Mucosa of rectum (tissue), 2 donors: ENCODE measurements around the gene CMTR2.

Experiments
- H3K27ac ChIP-seq, 2 donors: one replicate each; pipeline ENCODE4 v1.7.0; 2013; ENCODE audit warnings: inconsistent platforms in 2 of 2, low read depth in 2 of 2, low read length in 2 of 2
- H3K27me3 ChIP-seq, 2 donors: one replicate each; pipeline ENCODE4 v1.7.0; 2013; ENCODE audit warnings: low read length in 2 of 2; ENCODE audit not compliant: control insufficient read depth in 2 of 2, insufficient read depth in 2 of 2
- H3K36me3 ChIP-seq, 2 donors: one replicate each; pipeline ENCODE4 v1.7.0; 2013; ENCODE audit warnings: low read length in 2 of 2; ENCODE audit not compliant: control insufficient read depth in 2 of 2, insufficient read depth in 2 of 2
- H3K4me1 ChIP-seq, 2 donors: one replicate each; pipeline ENCODE4 v1.7.0; 2013; ENCODE audit warnings: low read length in 2 of 2, mild to moderate bottlenecking in 1 of 2; ENCODE audit not compliant: control insufficient read depth in 2 of 2, insufficient read depth in 2 of 2
- H3K4me3 ChIP-seq, 2 donors: one replicate each; pipeline ENCODE4 v1.7.0; 2013; ENCODE audit warnings: low read length in 2 of 2
- H3K9ac ChIP-seq, 2 donors: one replicate each; pipeline ENCODE4 v1.7.0; 2013; ENCODE audit warnings: low read length in 2 of 2, low read depth in 1 of 2, mild to moderate bottlenecking in 1 of 2
- H3K9me3 ChIP-seq, 2 donors: one replicate each; pipeline ENCODE4 v1.7.0; 2013; ENCODE audit warnings: low read length in 2 of 2; ENCODE audit not compliant: control insufficient read depth in 2 of 2
- donor health status: healthy.
- donor health status: Normal muscosa, but diverticular disease.

Gene CMTR2

GRCh38 chr16:71287454-71287853 is 1.7 kb downstream of the CMTR2 start:
- Histone ChIP-seq H3K9me3 (no peaks in the 10 kb centered on the region), H3K27me3 (no peaks in the 10 kb centered on the region), H3K4me1 (peaks cover 6 to 12% of the 10 kb centered on the region in 2 donors), H3K9ac (no peak overlapping the region), H3K4me3 (peak overlapping the region in 1 of 2 donors; percentile 96), H3K36me3 (peaks cover 24% of the 10 kb centered on the region in 2 donors), H3K27ac (no peak overlapping the region)

DNA sequence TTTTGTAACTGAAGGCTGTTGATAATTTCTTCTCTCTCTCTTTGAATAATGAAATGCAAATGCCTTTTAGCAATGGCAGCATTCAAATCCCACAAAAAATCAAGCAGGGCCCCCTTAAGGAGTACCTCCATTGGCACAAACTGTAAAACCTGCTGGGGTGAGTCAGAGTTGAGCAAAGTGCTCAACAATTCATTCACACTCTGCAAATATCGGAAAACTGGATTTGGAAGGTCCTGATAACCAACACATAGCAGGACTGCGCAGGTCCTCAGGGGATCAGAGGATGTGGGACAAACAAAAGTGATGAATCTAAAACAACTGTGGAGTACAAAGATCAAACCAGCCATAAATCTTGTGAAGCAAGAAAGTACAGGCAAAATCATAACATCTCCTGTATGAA is 5.6 kb downstream of the CMTR2 start:
- Histone ChIP-seq H3K27ac (no peak overlapping the region), H3K27me3 (no peaks in the 10 kb centered on the region), H3K9me3 (no peaks in the 10 kb centered on the region), H3K36me3 (peaks cover 24% of the 10 kb centered on the region in 2 donors), H3K4me3 (no peak overlapping the region), H3K4me1 (peaks cover 6 to 9% of the 10 kb centered on the region in 2 donors), H3K9ac (no peak overlapping the region)

DNA sequence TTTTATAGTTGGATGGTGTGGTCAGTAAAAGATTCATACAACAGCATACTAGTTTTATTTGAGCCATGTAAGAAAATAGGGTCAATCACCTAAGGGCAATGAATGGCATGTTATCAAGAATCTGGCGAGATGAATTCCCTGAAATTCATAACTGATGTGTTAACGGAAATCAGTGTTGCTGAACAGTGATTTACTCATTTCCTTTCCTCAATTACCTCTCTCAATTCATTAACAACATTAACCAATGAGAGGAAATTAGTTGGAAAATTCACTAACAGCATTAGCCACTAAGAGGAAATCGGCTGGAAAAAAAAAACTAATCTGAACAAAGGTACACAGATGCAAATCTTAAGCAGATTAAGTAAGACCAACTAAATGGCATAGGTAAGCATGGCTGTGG is 6.3 kb downstream of the CMTR2 start:
- H3K9ac ChIP-seq, result no peak overlapping the region
- H3K9me3 ChIP-seq, result no peaks in the 10 kb centered on the region
- no peaks in the 10 kb centered on the region for H3K27me3 ChIP-seq
- H3K4me1 ChIP-seq, result peaks cover 0 to 2% of the 10 kb centered on the region in 2 donors
- H3K27ac ChIP-seq, result no peak overlapping the region
- H3K36me3 ChIP-seq, result peaks cover 24% of the 10 kb centered on the region in 2 donors
- no peak overlapping the region for H3K4me3 ChIP-seq

- H3K9me3 ChIP-seq, result no peaks in the 10 kb centered on the region
- H3K4me1 ChIP-seq, result no peaks in the 10 kb centered on the region
- no peaks in the 10 kb centered on the region for H3K27me3 ChIP-seq
- H3K4me3 ChIP-seq, result no peak overlapping the region
- no peak overlapping the region for H3K27ac ChIP-seq
- H3K36me3 ChIP-seq, result no peaks in the 10 kb centered on the region
- H3K9ac ChIP-seq, result no peak overlapping the region
Observed at GRCh38 chr16:71276589-71277334, 12.4 kb downstream of the CMTR2 start.

DNA sequence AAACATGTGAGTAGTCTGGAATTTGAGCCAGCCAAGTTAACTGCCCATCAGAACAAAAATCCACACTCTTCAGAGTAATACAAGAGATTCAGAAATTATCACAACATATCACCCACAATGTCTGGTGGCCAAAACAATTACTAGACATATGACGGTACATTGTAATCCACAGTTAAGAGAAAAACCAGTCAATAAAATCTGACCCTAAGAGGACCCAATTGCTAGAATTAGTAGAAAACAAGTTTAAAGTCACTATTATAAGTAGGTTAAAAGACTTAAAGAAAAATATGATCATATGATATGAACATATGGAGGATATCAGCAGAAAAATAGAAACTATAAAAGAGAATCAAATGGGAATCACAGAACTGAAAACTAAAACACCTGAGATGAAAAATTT is 15.8 kb downstream of the CMTR2 start:
- Histone ChIP-seq H3K27ac (no peak overlapping the region), H3K9me3 (no peaks in the 10 kb centered on the region), H3K9ac (no peak overlapping the region), H3K4me3 (no peak overlapping the region), H3K4me1 (no peaks in the 10 kb centered on the region), H3K36me3 (no peaks in the 10 kb centered on the region), H3K27me3 (no peaks in the 10 kb centered on the region)

DNA sequence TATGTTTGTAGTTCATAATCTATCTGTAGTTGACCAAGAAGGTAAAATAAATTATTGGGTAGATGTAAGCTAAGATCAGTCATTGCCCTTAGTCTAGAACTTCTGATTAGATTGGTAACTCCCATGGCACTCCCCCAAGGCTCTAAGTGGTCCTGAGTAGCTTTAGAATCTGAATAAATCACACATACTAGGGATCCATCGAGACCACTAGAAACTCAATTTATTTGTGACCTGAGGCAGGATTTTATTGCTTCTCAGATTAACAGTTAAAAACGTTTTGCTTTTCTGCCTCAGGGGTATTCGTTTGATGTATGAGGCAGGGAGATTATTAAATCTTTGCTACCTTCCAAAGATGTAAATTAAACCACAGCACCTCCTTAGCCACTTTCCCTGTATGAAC is 24.9 kb downstream of the CMTR2 start:
- no peaks in the 10 kb centered on the region for H3K27me3 ChIP-seq
- no peaks in the 10 kb centered on the region for H3K4me1 ChIP-seq
- H3K9ac ChIP-seq, result no peak overlapping the region
- H3K36me3 ChIP-seq, result no peaks in the 10 kb centered on the region
- no peak overlapping the region for H3K4me3 ChIP-seq
- no peak overlapping the region for H3K27ac ChIP-seq
- no peaks in the 10 kb centered on the region for H3K9me3 ChIP-seq

DNA sequence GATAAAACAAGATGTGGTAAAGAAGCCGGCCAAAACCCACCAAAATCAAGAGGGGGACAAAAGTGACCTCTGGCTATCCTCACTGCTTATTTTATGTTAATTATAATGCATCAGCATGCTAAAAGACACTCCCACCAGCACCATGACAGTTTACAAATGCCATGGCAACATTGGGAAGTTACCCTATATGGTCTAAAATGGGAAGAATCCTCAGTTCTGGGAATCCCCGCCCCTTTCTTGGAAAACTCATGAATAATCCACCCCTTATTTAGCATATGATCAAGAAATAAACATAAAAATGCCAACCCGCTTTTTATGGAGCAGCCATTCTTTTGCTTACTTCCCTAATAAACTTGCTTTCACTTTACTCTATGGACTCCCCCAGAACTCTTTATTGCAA is 25.6 kb downstream of the CMTR2 start:
- Histone ChIP-seq H3K36me3 (no peaks in the 10 kb centered on the region), H3K27ac (no peak overlapping the region), H3K4me3 (no peak overlapping the region), H3K9me3 (no peaks in the 10 kb centered on the region), H3K27me3 (no peaks in the 10 kb centered on the region), H3K9ac (no peak overlapping the region), H3K4me1 (no peaks in the 10 kb centered on the region)

- Histone ChIP-seq H3K27me3 (no peaks in the 10 kb centered on the region), H3K9ac (no peak overlapping the region), H3K4me3 (no peak overlapping the region)
Observed at GRCh38 chr16:71262391-71262790, 26.8 kb downstream of the CMTR2 start.

GRCh38 chr16:71260995-71261394 is 28.2 kb downstream of the CMTR2 start:
- H3K4me3 ChIP-seq, result no peak overlapping the region
- H3K9ac ChIP-seq, result no peak overlapping the region
- H3K4me1 ChIP-seq, result no peaks in the 10 kb centered on the region
- H3K9me3 ChIP-seq, result no peaks in the 10 kb centered on the region
- no peak overlapping the region for H3K27ac ChIP-seq
- H3K27me3 ChIP-seq, result no peaks in the 10 kb centered on the region
- no peaks in the 10 kb centered on the region for H3K36me3 ChIP-seq

More at GRCh38 chr16:71262391-71262790, 26.8 kb downstream of the CMTR2 start:
- Histone ChIP-seq H3K27ac (no peak overlapping the region), H3K36me3 (no peaks in the 10 kb centered on the region), H3K9me3 (no peaks in the 10 kb centered on the region), H3K4me1 (no peaks in the 10 kb centered on the region)

DNA sequence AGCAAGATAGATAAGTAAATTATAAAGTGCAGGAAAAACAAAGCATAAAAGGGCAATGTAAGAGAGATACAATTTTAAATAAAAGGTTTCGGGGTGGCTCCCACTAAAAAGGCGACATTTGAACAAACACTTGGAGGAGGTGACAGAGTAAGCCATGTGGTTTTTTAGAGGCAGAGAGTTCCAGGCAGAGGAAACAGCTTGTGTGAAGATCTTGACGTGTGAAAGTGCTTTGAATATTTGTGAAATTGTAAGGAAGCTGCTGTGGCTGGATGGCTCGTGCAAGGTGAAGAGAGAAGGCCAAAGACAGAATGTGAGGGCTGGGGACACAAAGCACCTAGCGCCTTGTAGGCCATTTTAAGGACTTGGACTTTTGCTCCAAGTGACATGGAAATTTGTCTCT is 30.1 kb downstream of the CMTR2 start:
- no peak overlapping the region for H3K27ac ChIP-seq
- H3K36me3 ChIP-seq, result no peaks in the 10 kb centered on the region
- H3K4me1 ChIP-seq, result no peaks in the 10 kb centered on the region
- no peak overlapping the region for H3K9ac ChIP-seq
- no peak overlapping the region for H3K4me3 ChIP-seq
- H3K27me3 ChIP-seq, result no peaks in the 10 kb centered on the region
- H3K9me3 ChIP-seq, result no peaks in the 10 kb centered on the region
